C4-2B (cell line): ENCODE measurements around the gene MID1.

ENCODE experiments used
- H3K27ac ChIP-seq: fragments of 450-650 bp; 2 replicates; pipeline ENCODE4 v1.5.1; 2017
- CTCF ChIP-seq: fragments of 450-650 bp; conservative IDR thresholded peaks from 2 replicates; pipeline ENCODE4 v1.5.1; 2017; ENCODE audit warnings: mild to moderate bottlenecking
- ZFX ChIP-seq: fragments of 450-650 bp; IDR thresholded peaks from 2 replicates; pipeline ENCODE4 v1.6.1; 2017

MID1 gene

DNA sequence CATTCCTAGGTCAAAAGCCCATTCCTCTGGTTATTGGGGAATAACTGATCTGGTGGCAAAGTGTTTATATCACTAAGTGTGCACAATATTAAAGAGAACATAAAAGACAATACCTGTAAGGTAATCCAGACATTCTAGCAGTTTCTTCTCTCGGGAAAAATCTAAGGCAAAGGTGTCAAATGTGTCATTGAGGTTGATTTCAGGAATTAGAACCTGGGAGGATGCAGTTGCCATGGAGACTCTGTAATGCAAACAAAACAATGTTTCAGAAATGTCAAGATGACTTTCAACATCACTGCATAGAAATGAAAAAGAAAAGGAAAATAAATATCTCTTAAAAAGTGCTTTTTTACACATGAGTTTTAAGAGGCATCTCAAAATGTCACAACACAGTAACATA, 145.9 kb downstream of the MID1 start:
- no peak overlapping the region for H3K27ac ChIP-seq
- TF ChIP-seq ZFX (no peak), CTCF (no peak)

DNA sequence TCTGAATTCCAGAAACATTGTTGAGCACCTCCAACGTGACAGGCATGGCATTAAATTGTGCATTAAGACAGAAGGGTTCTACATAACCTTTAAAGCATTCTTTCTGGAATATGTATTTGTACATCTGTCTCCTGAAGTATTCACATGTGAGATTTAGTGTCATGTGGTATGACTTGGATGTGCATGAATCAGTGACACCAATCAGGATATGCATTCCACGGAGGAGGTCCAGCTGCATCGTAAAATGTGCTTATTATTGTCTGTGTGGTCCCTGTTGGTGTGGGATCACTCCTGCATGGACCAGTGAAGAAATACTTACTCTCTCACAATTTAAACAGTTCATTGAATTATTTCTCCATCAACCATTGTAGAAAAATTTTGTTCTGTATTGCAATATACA, 149.0 kb downstream of the MID1 start:
- H3K27ac ChIP-seq = no peak overlapping the region
- no peak for TF ChIP-seq ZFX
- TF ChIP-seq CTCF = no peak

GRCh38 chrX:10470009-10470408, 150.4 kb downstream of the MID1 start:
- H3K27ac ChIP-seq = no peak overlapping the region
- TF ChIP-seq CTCF (no peak), ZFX (no peak)

- no peak overlapping the region for H3K27ac ChIP-seq
- TF ChIP-seq ZFX (no peak), CTCF (no peak)
These were observed 152.6 kb downstream of the MID1 start for GRCh38 chrX:10467793-10468192.

DNA sequence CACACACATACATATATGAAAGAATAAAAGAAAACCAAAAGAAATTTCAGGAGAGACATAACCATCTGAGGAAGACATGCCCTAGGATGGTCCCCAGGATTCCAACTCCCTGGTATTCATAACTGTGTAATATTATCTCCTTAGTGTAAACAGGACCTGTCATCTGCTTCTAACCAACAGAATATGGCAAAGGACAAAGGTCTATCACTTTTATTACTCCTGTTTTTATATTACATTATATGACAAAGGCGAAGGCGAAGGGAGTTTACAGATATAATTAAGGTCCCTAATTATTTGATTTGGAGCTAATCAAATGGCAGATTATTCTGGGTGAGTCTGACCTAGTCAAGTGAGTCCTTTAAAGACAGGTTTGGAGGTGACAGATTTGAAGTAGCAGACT, 155.1 kb downstream of the MID1 start:
- TF ChIP-seq CTCF = no peak
- no peak for TF ChIP-seq ZFX
- H3K27ac ChIP-seq = no peak overlapping the region

DNA sequence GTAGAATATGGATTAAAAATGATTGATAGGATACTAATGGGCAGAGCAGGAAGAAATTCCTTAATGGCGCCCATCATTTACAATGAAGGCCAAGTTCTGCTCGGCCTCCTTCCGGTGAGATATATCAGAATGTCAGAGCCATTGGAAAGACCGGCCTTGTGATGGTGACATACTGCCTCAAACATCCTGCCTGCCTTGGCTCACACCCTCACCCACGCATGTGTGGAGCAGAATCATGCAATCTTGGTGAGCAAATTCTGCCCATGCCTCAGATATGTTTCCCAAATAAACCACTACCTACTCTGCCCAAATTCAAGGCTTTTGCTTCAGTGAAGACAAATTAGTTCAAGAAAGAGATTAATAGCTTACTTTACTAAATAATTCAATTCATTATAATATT, 163.3 kb downstream of the MID1 start:
- H3K27ac ChIP-seq = no peak overlapping the region
- no peak for TF ChIP-seq CTCF
- no peak for TF ChIP-seq ZFX

GRCh38 chrX:10453945-10454344, 166.4 kb downstream of the MID1 start:
- no peak for TF ChIP-seq ZFX
- TF ChIP-seq CTCF = no peak
- no peak overlapping the region for H3K27ac ChIP-seq
